HepG2 (cell line): Measurements from ENCODE around the gene ANKRD40. TPM values are rescaled to one million over a fixed set of nuclear protein-coding genes. Genes with fewer than 3 reads are reported as not detected.
A peak's percentile ranks its signal among the peaks of the same experiment; 100 is the strongest.

Experiments
- HOXD1 ChIP-seq: sonication (generic); formaldehyde crosslinking; IDR thresholded peaks from 2 replicates; pipeline ENCODE4 v1.5.0; 2020; ENCODE audit warnings: missing genetic modification reagents
- IRX3 ChIP-seq: sonication (generic); formaldehyde crosslinking; IDR thresholded peaks from 2 replicates; pipeline ENCODE4 v1.8.1; 2023; ENCODE audit warnings: mild to moderate bottlenecking, low read depth, missing genetic modification reagents, borderline replicate concordance
- JDP2 ChIP-seq: sonication (generic); formaldehyde crosslinking; IDR thresholded peaks from 2 replicates; pipeline ENCODE4 v1.8.1; 2022; ENCODE audit warnings: missing genetic modification reagents, borderline replicate concordance
- JUND ChIP-seq: sonication (generic); formaldehyde crosslinking; IDR thresholded peaks from 2 replicates; pipeline ENCODE4 v1.8.0; 2022; ENCODE audit warnings: mild to moderate bottlenecking, missing genetic modification reagents
- MEIS1 ChIP-seq: sonication (generic); formaldehyde crosslinking; IDR thresholded peaks from 2 replicates; pipeline ENCODE4 v1.9.0; 2021; ENCODE audit warnings: mild to moderate bottlenecking, missing genetic modification reagents, moderate library complexity, borderline replicate concordance
- NCOA2 ChIP-seq: sonication (generic); formaldehyde crosslinking; IDR thresholded peaks from 2 replicates; pipeline ENCODE4 v1.8.0; 2022; ENCODE audit warnings: inconsistent platforms
- NFRKB ChIP-seq: fragments of 450-650 bp; IDR thresholded peaks from 2 replicates; pipeline ENCODE4 v1.6.1; 2017
- PAWR ChIP-seq: sonication (generic); formaldehyde crosslinking; IDR thresholded peaks from 2 replicates; pipeline ENCODE4 v1.4.0; 2020; ENCODE audit warnings: missing genetic modification reagents, mild to moderate bottlenecking, borderline replicate concordance
- PHB2 ChIP-seq: fragments of 450-650 bp; IDR thresholded peaks from 2 replicates; pipeline ENCODE4 v1.6.1; 2018; ENCODE audit not compliant: partially characterized antibody
- PPARG ChIP-seq: conservative IDR thresholded peaks from 2 replicates; pipeline ENCODE4 v1.6.1; 2016; ENCODE audit warnings: missing biosample characterization, missing genetic modification reagents
- PRMT3 ChIP-seq: sonication (generic); formaldehyde crosslinking; IDR thresholded peaks from 2 replicates; pipeline ENCODE4 v1.8.1; 2022; ENCODE audit warnings: low read depth, mild to moderate bottlenecking, moderate library complexity, missing genetic modification reagents, borderline replicate concordance
- SMARCE1 ChIP-seq: fragments of 450-650 bp; IDR thresholded peaks from 2 replicates; pipeline ENCODE4 v1.6.1; 2017; ENCODE audit warnings: borderline replicate concordance
- WIZ ChIP-seq: sonication (generic); formaldehyde crosslinking; IDR thresholded peaks from 2 replicates; pipeline ENCODE4 v1.5.1; 2020; ENCODE audit warnings: mild to moderate bottlenecking, missing genetic modification reagents
- YEATS2 ChIP-seq: sonication (generic); formaldehyde crosslinking; IDR thresholded peaks from 2 replicates; pipeline ENCODE4 v1.4.0; 2020; ENCODE audit warnings: missing genetic modification reagents, borderline replicate concordance
- ZNF124 ChIP-seq: sonication (generic); formaldehyde crosslinking; IDR thresholded peaks from 2 replicates; pipeline ENCODE4 v1.4.0; 2020; ENCODE audit warnings: missing genetic modification reagents
- ZNF253 ChIP-seq: sonication (generic); formaldehyde crosslinking; IDR thresholded peaks from 2 replicates; pipeline ENCODE4 v1.8.0; 2022; ENCODE audit warnings: mild to moderate bottlenecking, missing genetic modification reagents, borderline replicate concordance
- ZNF333 ChIP-seq: sonication (generic); formaldehyde crosslinking; IDR thresholded peaks from 2 replicates; pipeline ENCODE4 v1.4.0; 2020; ENCODE audit warnings: mild to moderate bottlenecking, missing genetic modification reagents, borderline replicate concordance
- ZNF367 ChIP-seq: sonication (generic); formaldehyde crosslinking; IDR thresholded peaks from 2 replicates; pipeline ENCODE4 v1.4.0; 2020; ENCODE audit warnings: missing genetic modification reagents, borderline replicate concordance
- ZNF414 ChIP-seq: sonication (generic); formaldehyde crosslinking; IDR thresholded peaks from 2 replicates; pipeline ENCODE4 v1.5.0; 2020; ENCODE audit warnings: missing genetic modification reagents
- ZNF564 ChIP-seq: sonication (generic); formaldehyde crosslinking; IDR thresholded peaks from 2 replicates; pipeline ENCODE4 v1.8.1; 2023; ENCODE audit warnings: mild to moderate bottlenecking, missing genetic modification reagents
- ZNF7 ChIP-seq: IDR thresholded peaks from 2 replicates; pipeline ENCODE4 v1.6.1; 2016; ENCODE audit warnings: missing biosample characterization, missing genetic modification reagents
- ZNF790 ChIP-seq: sonication (generic); formaldehyde crosslinking; IDR thresholded peaks from 2 replicates; pipeline ENCODE4 v1.8.0; 2022; ENCODE audit warnings: missing genetic modification reagents, mild to moderate bottlenecking, borderline replicate concordance
- ZZZ3 ChIP-seq: sonication (generic); formaldehyde crosslinking; IDR thresholded peaks from 2 replicates; pipeline ENCODE4 v1.4.0; 2020; ENCODE audit warnings: missing genetic modification reagents, mild to moderate bottlenecking, borderline replicate concordance
- polyA plus RNA-seq, 8 experiments: library from polyadenylated mRNA; depleted of rRNA in 3 of 8; stranded (reverse) in 7 of 8; unstranded in 1 of 8; fragments of >200 nt; fragmentation: Illumina TruSeq in 4 of 8; extraction: Trizol in 4 of 8; gene quantifications; 2 replicates each; pipeline versions ENCODE4 v1.2.1 to v1.2.3, GENCODE V29; 2011 to 2016; ENCODE audit warnings: low read depth in 4 of 8, missing spikeins in 1 of 8, mixed read lengths in 1 of 8; ENCODE audit not compliant: insufficient read depth in 1 of 8
- total RNA-seq, 5 experiments: library from RNA; depleted of rRNA; stranded (reverse); fragments of >200 nt; fragmentation: Illumina TruSeq; extraction: Trizol; gene quantifications; 2 replicates each; pipeline ENCODE4 v1.2.3, GENCODE V29; 2016; ENCODE audit warnings: low read depth in 1 of 5
- TF ChIP-seq, protein P1 (sequence below): sonication (generic); formaldehyde crosslinking; IDR thresholded peaks from 2 replicates; pipeline ENCODE4 v1.4.0; 2020; ENCODE audit warnings: low read depth, missing genetic modification reagents
- TF ChIP-seq, protein P2 (sequence below): sonication (generic); formaldehyde crosslinking; conservative IDR thresholded peaks from 2 replicates; pipeline ENCODE4 v1.4.0; 2020; ENCODE audit warnings: missing genetic modification reagents

The ANKRD40 gene
- total and polyA plus RNA-seq, 2 of the 13 experiments (the other 11 are each of a cell fraction or from before 2014, with no cell fraction given), result 35.0 to 46.4 TPM

DNA sequence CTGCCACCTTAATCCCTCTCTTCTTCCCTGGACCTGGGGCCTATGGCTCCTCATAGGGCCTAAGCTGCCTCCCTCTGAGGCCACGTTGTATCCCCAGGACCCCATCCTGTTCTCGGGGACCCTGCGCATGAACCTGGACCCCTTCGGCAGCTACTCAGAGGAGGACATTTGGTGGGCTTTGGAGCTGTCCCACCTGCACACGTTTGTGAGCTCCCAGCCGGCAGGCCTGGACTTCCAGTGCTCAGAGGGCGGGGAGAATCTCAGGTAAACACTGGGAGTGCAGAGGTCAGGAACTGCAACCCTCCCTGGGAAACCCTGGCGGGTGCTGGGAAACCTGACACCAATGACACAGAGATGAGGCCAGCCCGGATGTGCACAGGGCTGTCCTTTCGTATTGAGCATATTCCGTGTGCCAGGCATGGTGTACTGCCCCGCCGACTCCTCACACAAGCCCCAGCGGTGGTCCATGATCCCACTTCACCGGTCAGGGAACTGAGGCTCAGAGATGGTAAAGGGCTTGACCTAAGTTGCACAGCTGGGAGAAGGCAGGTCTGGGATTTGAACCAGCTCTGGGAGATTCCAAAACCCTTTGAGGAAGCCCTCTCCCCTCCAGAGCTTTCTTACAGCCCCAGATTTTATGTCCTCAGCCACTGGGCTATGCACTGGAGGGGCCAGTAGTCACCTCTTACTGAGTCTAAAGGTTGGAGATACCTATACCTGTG lies 22.9 kb downstream of the ANKRD40 start (continued):
- TF ChIP-seq ZNF414 (CRISPR knock-in tag), result no peak
- TF ChIP-seq ZNF564 (CRISPR knock-in tag), result no peak
- peak; percentile 91 for TF ChIP-seq ZNF124
- peak; percentile 72; the same call in 1 of the 2 replicates for TF ChIP-seq ZNF790 (CRISPR knock-in tag)
- peak; percentile 46; the same call in 1 of the 2 replicates for TF ChIP-seq ZNF333 (CRISPR knock-in tag)
- TF ChIP-seq ZNF7, result no peak; the same call in 1 of the 2 replicates
- peak; percentile 93 for TF ChIP-seq PPARG
- TF ChIP-seq ZNF367, result no peak
- TF ChIP-seq, protein P1, sequence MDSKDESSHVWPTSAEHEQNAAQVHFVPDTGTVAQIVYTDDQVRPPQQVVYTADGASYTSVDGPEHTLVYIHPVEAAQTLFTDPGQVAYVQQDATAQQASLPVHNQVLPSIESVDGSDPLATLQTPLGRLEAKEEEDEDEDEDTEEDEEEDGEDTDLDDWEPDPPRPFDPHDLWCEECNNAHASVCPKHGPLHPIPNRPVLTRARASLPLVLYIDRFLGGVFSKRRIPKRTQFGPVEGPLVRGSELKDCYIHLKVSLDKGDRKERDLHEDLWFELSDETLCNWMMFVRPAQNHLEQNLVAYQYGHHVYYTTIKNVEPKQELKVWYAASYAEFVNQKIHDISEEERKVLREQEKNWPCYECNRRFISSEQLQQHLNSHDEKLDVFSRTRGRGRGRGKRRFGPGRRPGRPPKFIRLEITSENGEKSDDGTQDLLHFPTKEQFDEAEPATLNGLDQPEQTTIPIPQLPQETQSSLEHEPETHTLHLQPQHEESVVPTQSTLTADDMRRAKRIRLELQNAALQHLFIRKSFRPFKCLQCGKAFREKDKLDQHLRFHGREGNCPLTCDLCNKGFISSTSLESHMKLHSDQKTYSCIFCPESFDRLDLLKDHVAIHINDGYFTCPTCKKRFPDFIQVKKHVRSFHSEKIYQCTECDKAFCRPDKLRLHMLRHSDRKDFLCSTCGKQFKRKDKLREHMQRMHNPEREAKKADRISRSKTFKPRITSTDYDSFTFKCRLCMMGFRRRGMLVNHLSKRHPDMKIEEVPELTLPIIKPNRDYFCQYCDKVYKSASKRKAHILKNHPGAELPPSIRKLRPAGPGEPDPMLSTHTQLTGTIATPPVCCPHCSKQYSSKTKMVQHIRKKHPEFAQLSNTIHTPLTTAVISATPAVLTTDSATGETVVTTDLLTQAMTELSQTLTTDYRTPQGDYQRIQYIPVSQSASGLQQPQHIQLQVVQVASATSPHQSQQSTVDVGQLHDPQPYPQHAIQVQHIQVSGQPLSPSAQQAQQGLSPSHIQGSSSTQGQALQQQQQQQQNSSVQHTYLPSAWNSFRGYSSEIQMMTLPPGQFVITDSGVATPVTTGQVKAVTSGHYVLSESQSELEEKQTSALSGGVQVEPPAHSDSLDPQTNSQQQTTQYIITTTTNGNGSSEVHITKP (CRISPR knock-in tag), result peak; percentile 88
- TF ChIP-seq YEATS2, result peak; percentile 86; the same call in 1 of the 2 replicates
- TF ChIP-seq JDP2 (CRISPR knock-in tag), result peak; percentile 79; the same call in 1 of the 2 replicates
- TF ChIP-seq WIZ (CRISPR knock-in tag), result no peak
- TF ChIP-seq HOXD1 (CRISPR knock-in tag), result peak; percentile 70; the same call in 1 of the 2 replicates
- peak; percentile 86; the same call in 1 of the 2 replicates for TF ChIP-seq ZZZ3 (CRISPR knock-in tag)
- no peak for TF ChIP-seq SMARCE1
- TF ChIP-seq NFRKB, result no peak
- TF ChIP-seq IRX3 (CRISPR knock-in tag), result peak; percentile 89
- no peak; the same call in 1 of the 2 replicates for TF ChIP-seq PRMT3 (CRISPR knock-in tag)
- peak; percentile 67 for TF ChIP-seq JUND
- TF ChIP-seq, protein P2, sequence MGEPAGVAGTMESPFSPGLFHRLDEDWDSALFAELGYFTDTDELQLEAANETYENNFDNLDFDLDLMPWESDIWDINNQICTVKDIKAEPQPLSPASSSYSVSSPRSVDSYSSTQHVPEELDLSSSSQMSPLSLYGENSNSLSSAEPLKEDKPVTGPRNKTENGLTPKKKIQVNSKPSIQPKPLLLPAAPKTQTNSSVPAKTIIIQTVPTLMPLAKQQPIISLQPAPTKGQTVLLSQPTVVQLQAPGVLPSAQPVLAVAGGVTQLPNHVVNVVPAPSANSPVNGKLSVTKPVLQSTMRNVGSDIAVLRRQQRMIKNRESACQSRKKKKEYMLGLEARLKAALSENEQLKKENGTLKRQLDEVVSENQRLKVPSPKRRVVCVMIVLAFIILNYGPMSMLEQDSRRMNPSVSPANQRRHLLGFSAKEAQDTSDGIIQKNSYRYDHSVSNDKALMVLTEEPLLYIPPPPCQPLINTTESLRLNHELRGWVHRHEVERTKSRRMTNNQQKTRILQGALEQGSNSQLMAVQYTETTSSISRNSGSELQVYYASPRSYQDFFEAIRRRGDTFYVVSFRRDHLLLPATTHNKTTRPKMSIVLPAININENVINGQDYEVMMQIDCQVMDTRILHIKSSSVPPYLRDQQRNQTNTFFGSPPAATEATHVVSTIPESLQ (CRISPR knock-in tag), result no peak; the same call in 1 of the 2 replicates
- peak; percentile 7; the same call in 1 of the 2 replicates for TF ChIP-seq PAWR (CRISPR knock-in tag)
- TF ChIP-seq ZNF253 (CRISPR knock-in tag), result no peak
- no peak for TF ChIP-seq PHB2
- TF ChIP-seq MEIS1 (CRISPR knock-in tag), result peak; percentile 95; the same call in 1 of the 2 replicates
- peak; percentile 95 for TF ChIP-seq NCOA2
